Heart right ventricle (tissue), 16 donors: Measurements from ENCODE around the gene NSD1. TPM values are rescaled to one million over a fixed set of nuclear protein-coding genes. Genes with fewer than 3 reads are reported as not detected.
"Not testable (repeated sequence)": the region's sequence is repeated elsewhere in the genome, so short reads cannot be mapped to it uniquely, and the experiment has no call there.

Source experiments
- ATAC-seq, 8 donors: fragments of 200-7000 bp; cut with Tn5 transposase; one replicate each; pipeline ENCODE4 v1.9.1; 2020; ENCODE audit warnings: mild to moderate bottlenecking in 8 of 8, moderate library complexity in 8 of 8, moderate number of reproducible peaks in 1 of 8
- DNase-seq, 2 donors: peaks; one replicate each; pipeline ENCODE4 v3.0.0-alpha.2; 2020
- H3K27ac ChIP-seq, 10 donors: fragments of 200-600 bp; sonication (generic) in 2 of 10; one replicate each; pipeline versions ENCODE4 v1.5.0 to v1.8.0; 2020 to 2022; ENCODE audit warnings: mild to moderate bottlenecking in 3 of 10
- H3K27me3 ChIP-seq, 7 donors: fragments of 200-600 bp; one replicate each; pipeline ENCODE4 v1.8.0; 2021 to 2022; ENCODE audit warnings: mild to moderate bottlenecking in 2 of 7
- H3K36me3 ChIP-seq, 9 donors: fragments of 200-600 bp; sonication (generic) in 1 of 9; one replicate each; pipeline versions ENCODE4 v1.5.0 to v1.8.0; 2020 to 2022; ENCODE audit warnings: mild to moderate bottlenecking in 2 of 9
- H3K4me1 ChIP-seq, 9 donors: fragments of 200-600 bp; sonication (generic) in 1 of 9; one replicate each; pipeline versions ENCODE4 v1.5.0 to v1.8.0; 2020 to 2022; ENCODE audit warnings: mild to moderate bottlenecking in 4 of 9
- H3K4me3 ChIP-seq, 10 donors: fragments of 200-600 bp; sonication (generic) in 2 of 10; one replicate each; pipeline versions ENCODE4 v1.5.0 to v1.8.0; 2020 to 2022; ENCODE audit warnings: mild to moderate bottlenecking in 7 of 10, moderate library complexity in 2 of 10
- H3K9me3 ChIP-seq, 11 donors: fragments of 200-600 bp in 10 of 11; sonication (generic) in 2 of 11; one replicate each; pipeline versions ENCODE4 v1.5.0 to v1.8.0; 2013 to 2022; ENCODE audit warnings: mild to moderate bottlenecking in 2 of 11, control low read depth in 1 of 11, moderate library complexity in 1 of 11
- WGBS, 2 donors: extraction: QIAGEN DNeasy Blood & Tissue Kit; methylation state at CpG; one replicate each; pipeline ENCODE4 v1.1.7; 2013; ENCODE audit warnings: inconsistent platforms in 1 of 2; 5-methylcytosine and 5-hydroxymethylcytosine counted together
- intact Hi-C, 10 donors: fragments of 100-400 bp; cut with DNase I; formaldehyde crosslinking; loops; one replicate each; pipeline versions ENCODE4 v1.11.1 to v1.14.2; 2022
- polyA plus RNA-seq, 2 donors: library from polyadenylated mRNA; stranded (reverse); fragments of 200-250 nt; gene quantifications; one replicate each; pipeline ENCODE4 v1.2.3, GENCODE V29; 2013
- total RNA-seq, 10 donors: library from RNA; stranded (reverse); fragmentation: NEBNext Ultra II Directional in 3 of 10; extraction: Animal tissue kit (Norgen Biotek cat#: 25700) in 3 of 10; gene quantifications; one replicate each; pipeline versions ENCODE4 v1.2.1 to v1.2.4, GENCODE V29; 2021 to 2023
- TF ChIP-seq, protein P1 (sequence below), 9 donors: fragments of 200-600 bp; sonication (generic) in 2 of 9; IDR thresholded peaks; one replicate each; pipeline versions ENCODE4 v1.5.0 to v1.8.0; 2021 to 2022; ENCODE audit warnings: antibody characterized with exemption in 9 of 9, mild to moderate bottlenecking in 5 of 9, moderate library complexity in 1 of 9
- donor health status: Arrhythmogenic right ventricular cardiomyopathy.
- donor health status: ischemic (EF 13 %, LVEDD 7.1; RV severe dilation, severe dysfunction).
- donor health status: healthy with polysubstance abuse.
- donor health status: DM: no; HTN: yes; CAD: no.
- donor health status: DM: no; HTN: no; CAD: no.
- donor health status: ischemic (EF 25% LVEDD 6.9; RV normal size, moderate dysfunction).
- donor health status: ischemic (EF 25% LVEDD 5.7; RV mildly dilated, moderate dysfunction).
- donor health status: healthy.
- donor health status: DM: yes; HTN: yes; CAD: no.
- donor health status: Ischemic cardiomyopathy.
- donor health status: ischemic (EF 35%, LVEDD 5.7; RV mildly dilated, moderate dysfunction).
- donor health status: nonischemic (EF 11% LVEDD 7.7; RV severe dilation, severe dysfunction).
- donor health status: DM: yes; HTN: yes; CAD: no.
- donor health status: PGD.
- donor health status: ischemic (EF 29% LVEDD 5.4; RV normal size, mild dysfunction).
- donor health status: nonischemic (EF 23%, LVEDD 6.1; RV moderate dilation, normal function).

NSD1 gene
- total and polyA plus RNA-seq, 12 donors = 5.6 to 62.9 (median 47.1) TPM

DNA sequence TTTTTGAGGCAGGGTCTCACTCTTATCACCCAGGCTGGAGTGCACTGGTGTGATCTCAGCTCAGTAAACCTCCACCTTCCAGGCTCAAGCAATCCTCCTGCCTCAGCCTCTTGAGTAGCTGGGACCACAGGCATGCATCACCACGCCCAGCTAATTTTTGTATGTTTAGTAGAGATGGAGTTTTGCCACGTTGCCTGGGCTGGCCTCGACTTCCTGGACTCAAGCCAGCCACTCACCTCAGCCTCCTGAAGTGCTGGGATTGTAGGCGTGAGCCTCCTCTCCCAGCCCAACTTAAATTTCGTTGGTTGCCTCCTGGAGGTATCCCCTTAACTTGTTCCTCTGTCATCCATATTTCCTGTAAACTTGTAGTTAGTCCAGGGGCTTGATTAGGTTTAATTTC is 122.7 kb downstream of the NSD1 start:
- peaks cover 0 to 4% (median 0%) of the 10 kb centered on the region in 9 donors for H3K4me1 ChIP-seq
- 54 to 58% methylated on average over 5 of the region's 5 CpGs for WGBS, 2 donors
- H3K36me3 ChIP-seq = peaks cover 0 to 100% (median 61%) of the 10 kb centered on the region in 9 donors
- no peak for ATAC-seq
- H3K4me3 ChIP-seq = no peak overlapping the region
- H3K27ac ChIP-seq = no peak overlapping the region
- DNase-seq = no peak
- H3K9me3 ChIP-seq = no peaks in the 10 kb centered on the region
- no peaks in the 10 kb centered on the region for H3K27me3 ChIP-seq
- TF ChIP-seq, protein P1, sequence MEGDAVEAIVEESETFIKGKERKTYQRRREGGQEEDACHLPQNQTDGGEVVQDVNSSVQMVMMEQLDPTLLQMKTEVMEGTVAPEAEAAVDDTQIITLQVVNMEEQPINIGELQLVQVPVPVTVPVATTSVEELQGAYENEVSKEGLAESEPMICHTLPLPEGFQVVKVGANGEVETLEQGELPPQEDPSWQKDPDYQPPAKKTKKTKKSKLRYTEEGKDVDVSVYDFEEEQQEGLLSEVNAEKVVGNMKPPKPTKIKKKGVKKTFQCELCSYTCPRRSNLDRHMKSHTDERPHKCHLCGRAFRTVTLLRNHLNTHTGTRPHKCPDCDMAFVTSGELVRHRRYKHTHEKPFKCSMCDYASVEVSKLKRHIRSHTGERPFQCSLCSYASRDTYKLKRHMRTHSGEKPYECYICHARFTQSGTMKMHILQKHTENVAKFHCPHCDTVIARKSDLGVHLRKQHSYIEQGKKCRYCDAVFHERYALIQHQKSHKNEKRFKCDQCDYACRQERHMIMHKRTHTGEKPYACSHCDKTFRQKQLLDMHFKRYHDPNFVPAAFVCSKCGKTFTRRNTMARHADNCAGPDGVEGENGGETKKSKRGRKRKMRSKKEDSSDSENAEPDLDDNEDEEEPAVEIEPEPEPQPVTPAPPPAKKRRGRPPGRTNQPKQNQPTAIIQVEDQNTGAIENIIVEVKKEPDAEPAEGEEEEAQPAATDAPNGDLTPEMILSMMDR (IDR thresholded peaks at IDR 0.05) = no peak
- intact Hi-C loops = loop anchor here in 1 of 10 donors (5.0 kb wide), 1 partner anchor 144 kb away; no protein-coding TSS in a partner anchor

DNA sequence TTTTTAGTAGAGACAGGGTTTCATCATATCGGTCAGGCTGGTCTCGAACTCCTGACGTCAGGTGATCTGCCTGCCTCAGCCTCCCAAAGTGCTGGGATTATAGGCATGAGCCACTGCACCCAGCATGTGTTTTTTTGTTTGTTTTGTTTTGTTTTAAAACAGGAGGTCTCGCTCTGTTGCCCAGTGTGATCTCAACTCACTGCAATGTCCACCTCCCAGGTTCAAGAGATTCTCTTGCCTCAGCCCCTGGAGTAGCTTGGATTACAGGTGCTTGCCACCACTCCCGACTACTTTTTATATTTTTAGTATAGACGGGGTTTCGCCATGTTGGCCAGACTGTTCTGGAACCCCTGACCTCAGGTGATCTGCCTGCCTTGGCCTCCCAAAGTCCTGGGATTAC is 125.1 kb downstream of the NSD1 start:
- WGBS, 2 donors = 91 to 96% methylated on average over 7 of the region's 7 CpGs
- peaks cover 0 to 100% (median 59%) of the 10 kb centered on the region in 9 donors for H3K36me3 ChIP-seq

DNA sequence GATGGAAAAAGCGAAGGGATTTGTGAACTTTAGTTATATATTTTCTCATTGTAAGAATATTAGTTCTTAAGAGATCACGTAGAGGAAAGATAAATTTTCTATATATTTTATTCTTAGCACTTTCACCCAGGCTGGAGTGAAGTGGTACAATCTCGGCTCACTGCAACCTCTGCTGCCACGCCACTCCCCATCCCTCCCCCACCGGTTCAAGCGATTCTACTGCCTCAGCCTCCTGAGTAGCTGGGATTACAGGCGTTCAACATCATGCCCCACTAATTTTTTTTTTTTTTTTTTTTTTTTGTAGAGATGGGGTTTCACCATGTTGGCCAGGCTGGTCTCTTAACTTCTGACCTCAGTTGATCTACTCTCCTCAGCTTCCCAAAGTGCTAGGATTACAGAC is 127.4 kb downstream of the NSD1 start:
- H3K27me3 ChIP-seq = no peaks in the 10 kb centered on the region
- TF ChIP-seq, protein P1 (IDR thresholded peaks at IDR 0.05) = no peak
- no peaks in the 10 kb centered on the region for H3K4me1 ChIP-seq
- WGBS, 2 donors = 92 to 93% methylated on average over 7 of the region's 7 CpGs
- intact Hi-C loops = no loop called here
- ATAC-seq = no peak
- no peak for DNase-seq
- H3K9me3 ChIP-seq = no peaks in the 10 kb centered on the region
- no peak overlapping the region for H3K4me3 ChIP-seq
- H3K36me3 ChIP-seq = peaks cover 0 to 100% (median 50%) of the 10 kb centered on the region in 9 donors
- H3K27ac ChIP-seq = no peak overlapping the region

More for the DNA sequence above, 125.1 kb downstream of the NSD1 start:
- H3K9me3 ChIP-seq, H3K27me3 ChIP-seq, H3K27ac ChIP-seq, ATAC-seq, H3K4me3 ChIP-seq, H3K4me1 ChIP-seq, DNase-seq: not testable (repeated sequence)
- intact Hi-C loops = loop anchor here in 1 of 10 donors (5.0 kb wide), 1 partner anchor 146 kb away; no protein-coding TSS in a partner anchor

DNA sequence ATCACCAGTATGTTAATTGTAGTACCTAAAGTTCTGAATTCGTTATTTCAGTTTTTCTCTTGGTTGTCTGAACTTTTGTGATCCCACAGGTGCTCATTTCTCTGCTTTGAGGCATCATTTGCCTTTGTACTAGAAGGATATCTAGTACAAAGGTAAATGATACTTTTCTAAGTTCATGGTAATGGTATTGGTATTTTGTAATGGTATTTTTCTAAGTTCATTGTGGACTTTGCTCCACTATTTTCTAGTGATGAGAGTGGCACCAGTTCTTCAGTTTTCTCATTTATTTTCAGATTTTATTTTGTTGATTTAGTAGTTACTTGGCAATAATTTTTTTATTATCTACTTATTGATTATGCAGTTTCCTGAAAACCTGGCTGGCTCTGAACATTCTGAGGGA is 127.9 kb downstream of the NSD1 start:
- TF ChIP-seq, protein P1 (IDR thresholded peaks at IDR 0.05) = no peak

DNA sequence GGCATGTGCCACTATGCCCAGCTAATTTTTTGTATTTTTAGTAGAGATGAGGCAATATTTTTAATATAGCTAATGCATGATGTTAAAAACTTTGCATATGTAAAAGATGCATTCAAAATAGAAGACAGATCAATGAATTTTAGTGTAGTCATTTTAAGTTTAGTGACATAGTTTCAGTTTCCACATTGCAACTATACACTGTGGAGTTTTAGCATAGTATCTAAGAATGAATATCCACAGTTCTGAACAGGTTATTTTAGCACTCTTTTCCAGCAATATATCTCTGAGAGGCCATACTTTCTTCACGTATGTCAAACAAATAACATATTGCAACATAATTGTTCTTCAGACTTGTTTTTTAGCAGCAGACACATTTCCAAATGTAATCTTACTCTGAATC is 130.6 kb downstream of the NSD1 start:
- intact Hi-C loops = no loop called here
- Histone ChIP-seq H3K4me3 (no peak overlapping the region), H3K27ac (no peak overlapping the region), H3K27me3 (no peaks in the 10 kb centered on the region), H3K36me3 (peaks cover 0 to 100% (median 55%) of the 10 kb centered on the region in 9 donors), H3K4me1 (no peaks in the 10 kb centered on the region), H3K9me3 (no peaks in the 10 kb centered on the region)
- WGBS, 2 donors = 94 to 98% methylated on average over 1 of the region's 1 CpG
- DNase-seq = no peak
- ATAC-seq = no peak
- TF ChIP-seq, protein P1 (IDR thresholded peaks at IDR 0.05) = no peak

More for the DNA sequence above, 127.9 kb downstream of the NSD1 start:
- no peak for DNase-seq
- Histone ChIP-seq H3K27me3 (no peaks in the 10 kb centered on the region), H3K9me3 (no peaks in the 10 kb centered on the region), H3K4me1 (no peaks in the 10 kb centered on the region), H3K36me3 (peaks cover 0 to 100% (median 54%) of the 10 kb centered on the region in 9 donors), H3K4me3 (no peak overlapping the region), H3K27ac (no peak overlapping the region)
- no peak for ATAC-seq
- intact Hi-C loops = no loop called here
- 88 to 95% methylated on average over 1 of the region's 1 CpG for WGBS, 2 donors
